Kidney epithelial cell (primary cell): ENCODE data around the gene URM1. TPM values are rescaled to one million over a fixed set of nuclear protein-coding genes. Genes with fewer than 3 reads are reported as not detected.

ENCODE experiments used
- DNase-seq: peaks from one replicate; pipeline ENCODE4 v3.0.0-alpha.2; 2010; ENCODE audit warnings: low read depth
- H3K27me3 ChIP-seq: 2 replicates; pipeline ENCODE4 v1.6.0; 2011; ENCODE audit warnings: low read length; ENCODE audit not compliant: control insufficient read depth, insufficient read depth
- H3K36me3 ChIP-seq: 2 replicates; pipeline ENCODE4 v1.5.1; 2011; ENCODE audit warnings: low read length; ENCODE audit not compliant: control insufficient read depth, insufficient read depth
- H3K4me3 ChIP-seq: 2 replicates; pipeline ENCODE4 v1.5.1; 2011; ENCODE audit warnings: low read depth, mild to moderate bottlenecking, control low read depth, low read length
- total RNA-seq: library from RNA; depleted of rRNA; stranded (reverse); fragments of >200 nt; gene quantifications from 2 replicates; pipeline ENCODE4 v1.2.3, GENCODE V29; 2015
- TF ChIP-seq, protein P1 (sequence below): IDR thresholded peaks from 2 replicates; pipeline ENCODE4 v1.5.1; 2011; ENCODE audit warnings: mild to moderate bottlenecking, moderate library complexity, low read length, control low read depth, inconsistent platforms; ENCODE audit not compliant: insufficient read depth, poor library complexity, severe bottlenecking

The URM1 gene
- total RNA-seq, 1 donor from 2014 or later: 49.9 TPM

- Histone ChIP-seq H3K36me3 (no peaks in the 10 kb centered on the region), H3K4me3 (no peak overlapping the region), H3K27me3 (peaks cover 46% of the 10 kb centered on the region)
- DNase-seq: no peak
- TF ChIP-seq, protein P1, sequence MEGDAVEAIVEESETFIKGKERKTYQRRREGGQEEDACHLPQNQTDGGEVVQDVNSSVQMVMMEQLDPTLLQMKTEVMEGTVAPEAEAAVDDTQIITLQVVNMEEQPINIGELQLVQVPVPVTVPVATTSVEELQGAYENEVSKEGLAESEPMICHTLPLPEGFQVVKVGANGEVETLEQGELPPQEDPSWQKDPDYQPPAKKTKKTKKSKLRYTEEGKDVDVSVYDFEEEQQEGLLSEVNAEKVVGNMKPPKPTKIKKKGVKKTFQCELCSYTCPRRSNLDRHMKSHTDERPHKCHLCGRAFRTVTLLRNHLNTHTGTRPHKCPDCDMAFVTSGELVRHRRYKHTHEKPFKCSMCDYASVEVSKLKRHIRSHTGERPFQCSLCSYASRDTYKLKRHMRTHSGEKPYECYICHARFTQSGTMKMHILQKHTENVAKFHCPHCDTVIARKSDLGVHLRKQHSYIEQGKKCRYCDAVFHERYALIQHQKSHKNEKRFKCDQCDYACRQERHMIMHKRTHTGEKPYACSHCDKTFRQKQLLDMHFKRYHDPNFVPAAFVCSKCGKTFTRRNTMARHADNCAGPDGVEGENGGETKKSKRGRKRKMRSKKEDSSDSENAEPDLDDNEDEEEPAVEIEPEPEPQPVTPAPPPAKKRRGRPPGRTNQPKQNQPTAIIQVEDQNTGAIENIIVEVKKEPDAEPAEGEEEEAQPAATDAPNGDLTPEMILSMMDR: no peak
Observed at GRCh38 chr9:128396970-128397613, 25.9 kb downstream of the URM1 start.

- TF ChIP-seq, protein P1: no peak
- no peak for DNase-seq
- Histone ChIP-seq H3K27me3 (peaks cover 38% of the 10 kb centered on the region), H3K4me3 (no peak overlapping the region), H3K36me3 (no peaks in the 10 kb centered on the region)
Observed at GRCh38 chr9:128397831-128398230, 26.7 kb downstream of the URM1 start.

DNA sequence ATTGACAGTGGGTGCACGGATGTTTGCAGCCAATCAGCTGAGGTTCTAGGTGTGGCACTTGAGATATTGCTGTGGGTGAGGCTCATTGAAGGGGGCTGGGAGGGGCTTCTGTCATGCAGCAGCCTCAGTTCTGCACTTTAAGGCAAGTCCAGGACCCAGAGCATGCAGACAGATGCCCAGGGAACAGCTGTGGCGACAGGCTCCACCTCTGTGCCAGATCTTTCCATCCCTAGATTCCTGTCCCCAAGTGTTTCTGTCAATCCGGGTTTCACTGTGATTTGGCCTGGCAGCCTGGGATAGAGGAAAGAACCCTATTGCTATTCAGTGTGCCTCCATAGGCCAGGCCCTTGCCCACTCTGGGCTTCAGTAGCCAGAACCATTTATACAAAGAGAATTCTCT is 28.7 kb downstream of the URM1 start:
- TF ChIP-seq, protein P1: no peak
- Histone ChIP-seq H3K4me3 (no peak overlapping the region), H3K27me3 (peaks cover 21% of the 10 kb centered on the region), H3K36me3 (no peaks in the 10 kb centered on the region)
- no peak for DNase-seq

- TF ChIP-seq, protein P1: no peak
- Histone ChIP-seq H3K36me3 (no peaks in the 10 kb centered on the region), H3K27me3 (peaks cover 7% of the 10 kb centered on the region), H3K4me3 (no peak overlapping the region)
- no peak for DNase-seq
Observed at GRCh38 chr9:128404560-128404959, 33.4 kb downstream of the URM1 start.

DNA sequence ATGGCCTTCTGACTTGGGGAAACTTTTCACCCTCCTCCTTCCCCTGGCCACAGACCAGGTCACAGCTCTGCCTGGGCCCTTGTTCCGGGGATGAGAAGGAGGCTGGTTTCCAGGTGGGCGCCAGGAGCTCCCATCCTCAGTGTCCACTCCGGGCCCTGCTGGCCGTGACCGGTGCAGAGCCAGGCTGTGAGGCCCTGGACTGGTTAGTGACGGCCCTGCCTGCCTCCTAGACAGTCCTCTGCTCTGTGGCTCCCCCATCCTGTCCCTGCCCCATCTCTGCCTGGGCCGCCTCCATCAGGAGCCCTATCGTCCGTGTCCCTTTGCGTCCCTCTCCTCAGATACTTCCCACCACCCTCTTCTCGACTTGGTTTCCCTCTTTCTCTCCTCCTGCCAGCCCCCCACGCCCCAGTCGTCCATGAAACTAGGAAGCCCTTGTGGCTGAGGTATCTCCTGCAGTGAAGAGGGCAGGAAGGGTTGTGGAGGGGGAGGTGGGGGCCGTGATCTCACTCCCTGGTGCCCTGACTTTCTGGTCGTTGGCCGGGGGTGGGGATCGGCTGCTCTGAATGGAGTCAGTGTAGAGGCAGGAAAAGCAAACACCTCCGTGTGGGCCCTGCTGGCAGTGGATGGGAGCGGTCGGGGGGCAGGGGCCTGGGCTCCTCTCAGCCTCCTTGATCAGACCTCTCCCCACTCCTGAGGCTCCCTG is 34.1 kb downstream of the URM1 start:
- H3K36me3 ChIP-seq: no peaks in the 10 kb centered on the region
- H3K27me3 ChIP-seq: peaks cover 11% of the 10 kb centered on the region
- no peak for DNase-seq
- TF ChIP-seq, protein P1: no peak
- no peak overlapping the region for H3K4me3 ChIP-seq
